ENCODE measurements around the gene BANK1.
"Not testable (repeated sequence)": the region's sequence is repeated elsewhere in the genome, so short reads cannot be mapped to it uniquely, and the experiment has no call there.

The BANK1 gene

GRCh38 chr4:101885574-101885973, 95.0 kb downstream of the BANK1 start:
- in situ Hi-C loops (cut with MboI; ENCODE audit: low sequenced_read_pairs): no loop called here

DNA sequence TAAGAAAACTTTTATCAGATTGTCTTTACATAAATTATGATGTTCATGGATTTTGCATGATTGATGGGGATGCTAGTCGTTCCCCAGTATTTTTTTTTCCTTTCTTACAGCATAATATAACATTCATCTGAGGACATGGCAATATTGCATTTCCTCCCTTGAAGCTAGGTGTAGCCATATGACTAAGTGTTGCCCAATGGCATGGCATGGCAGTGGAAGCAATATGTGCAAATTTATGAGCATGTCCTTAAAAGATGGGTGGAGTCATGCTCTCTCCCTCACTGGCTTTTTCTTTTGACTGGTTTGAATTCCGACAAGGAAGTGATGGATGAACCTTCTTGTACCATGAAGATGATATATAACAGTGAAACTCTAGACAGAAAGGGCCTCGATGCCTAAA, 96.3 kb downstream of the BANK1 start:
- in situ Hi-C loops (cut with MboI; ENCODE audit: low sequenced_read_pairs): no loop called here

- in situ Hi-C loops (cut with MboI; ENCODE audit: low sequenced_read_pairs): no loop called here
These were observed 97.9 kb downstream of the BANK1 start for GRCh38 chr4:101888472-101888871.

- in situ Hi-C loops (cut with MboI; ENCODE audit: low sequenced_read_pairs): not testable (repeated sequence)
These were observed 115.0 kb downstream of the BANK1 start for GRCh38 chr4:101905527-101905926.

DNA sequence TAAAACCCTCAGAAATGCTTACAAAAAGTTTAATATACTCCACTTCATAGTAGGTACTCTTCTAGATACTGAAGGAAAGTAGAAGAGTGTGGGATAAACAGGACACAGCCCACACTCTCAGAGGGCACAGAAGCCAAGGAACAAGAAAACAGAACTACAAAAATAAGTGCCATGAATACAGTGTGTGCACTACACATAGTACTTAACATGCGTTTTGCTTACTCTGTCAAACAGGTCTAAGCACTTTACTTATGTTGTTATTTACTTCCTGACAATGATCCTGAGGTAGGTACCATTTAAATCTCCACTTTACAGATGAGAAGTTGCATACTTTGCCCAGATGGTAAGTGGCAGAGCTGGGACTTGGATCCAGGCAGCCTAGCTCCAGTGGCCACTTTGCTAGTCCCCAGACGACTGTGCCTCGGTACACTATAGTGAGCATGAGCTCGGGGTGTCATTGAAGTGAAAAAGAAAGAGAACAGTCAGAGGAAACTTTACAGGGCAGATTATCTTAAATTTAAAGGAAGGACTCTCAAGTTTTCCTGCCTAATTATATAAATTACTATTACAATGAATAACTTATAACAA, 120.3 kb downstream of the BANK1 start:
- in situ Hi-C loops (cut with MboI; ENCODE audit: low sequenced_read_pairs): no loop called here

GRCh38 chr4:101911616-101912015, 121.1 kb downstream of the BANK1 start:
- in situ Hi-C loops (cut with MboI; ENCODE audit: low sequenced_read_pairs): no loop called here

DNA sequence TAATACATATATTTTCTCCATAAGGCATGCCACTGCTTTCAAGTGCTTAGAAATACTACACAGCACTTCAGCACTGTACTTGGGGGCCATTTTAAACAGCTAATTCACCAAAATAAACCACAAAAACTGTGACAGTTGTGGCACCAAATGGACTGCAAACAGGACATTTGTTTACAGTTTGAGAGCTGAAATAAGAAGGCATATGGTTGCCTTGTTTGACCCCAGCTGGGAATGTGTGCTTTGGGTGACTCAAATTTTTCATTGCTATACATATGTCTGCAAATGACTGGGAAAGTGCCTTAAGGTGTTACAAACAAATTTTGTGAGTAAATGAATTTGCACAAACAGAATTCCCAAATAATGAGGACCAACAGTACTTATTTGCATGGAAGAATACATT, 124.2 kb downstream of the BANK1 start:
- in situ Hi-C loops (cut with MboI; ENCODE audit: low sequenced_read_pairs): no loop called here

DNA sequence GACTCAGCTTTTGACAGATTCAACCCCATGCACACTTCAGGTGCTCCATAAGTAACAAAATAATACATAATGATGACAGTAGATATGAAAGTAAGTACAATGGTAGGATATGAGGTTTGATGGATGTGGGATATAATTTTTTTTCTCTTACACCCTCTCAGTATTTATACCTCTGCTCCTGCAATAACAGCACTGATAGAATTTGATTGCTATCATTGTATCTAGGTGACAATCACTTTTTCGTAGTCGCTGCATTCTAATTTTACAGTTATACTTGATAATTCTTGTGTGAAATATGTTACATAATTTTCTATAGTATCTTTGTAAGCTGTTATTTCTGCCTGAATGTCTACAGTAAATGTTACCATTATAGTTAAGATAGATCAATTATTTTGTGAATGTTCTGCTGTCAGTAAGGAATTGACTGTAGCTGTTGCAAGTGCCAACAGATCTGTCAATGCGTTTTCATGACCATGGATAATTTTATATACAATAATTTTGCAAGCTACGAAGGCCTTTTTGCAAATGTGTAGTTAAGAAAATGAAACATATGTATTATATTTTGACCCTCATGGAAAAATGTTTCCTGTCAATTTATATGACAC, 128.9 kb downstream of the BANK1 start:
- in situ Hi-C loops (cut with MboI; ENCODE audit: low sequenced_read_pairs): no loop called here

DNA sequence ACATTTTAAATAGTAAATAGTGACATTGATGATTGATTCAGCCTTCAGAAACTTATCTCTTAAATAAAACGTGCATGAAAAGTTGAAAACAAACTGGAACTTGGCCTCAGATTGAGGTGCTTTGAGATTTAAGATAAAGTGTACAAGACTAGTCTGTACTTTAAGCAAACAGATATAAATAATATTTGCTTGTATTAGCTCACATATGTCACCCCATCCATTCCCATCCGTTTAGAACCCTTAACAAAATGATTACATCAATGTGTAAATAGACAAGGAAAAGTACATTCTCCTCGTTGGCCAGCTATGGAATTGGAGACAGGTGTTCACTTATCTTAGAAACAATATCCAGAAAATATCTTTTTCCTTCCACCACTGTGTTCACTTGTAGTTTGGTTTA, 130.8 kb downstream of the BANK1 start:
- in situ Hi-C loops (cut with MboI; ENCODE audit: low sequenced_read_pairs): no loop called here

DNA sequence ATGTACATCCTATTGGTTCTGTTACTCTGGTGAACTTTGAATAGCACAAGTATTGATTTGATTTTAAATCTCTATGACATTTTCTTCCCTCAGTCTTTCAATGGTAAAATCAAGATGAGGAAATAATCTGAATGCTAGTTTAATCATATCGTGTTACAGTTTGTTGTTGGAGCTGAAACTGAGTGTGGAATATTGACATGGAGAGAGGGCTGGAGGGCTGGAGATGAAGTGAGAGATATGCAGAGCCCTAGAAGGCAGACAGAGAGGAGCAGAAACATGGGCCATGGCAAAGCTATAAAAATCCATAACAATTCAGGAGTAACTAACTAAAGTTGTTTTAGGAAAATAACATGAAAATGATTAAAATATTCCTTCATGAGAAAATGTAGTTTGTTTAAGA, 141.1 kb downstream of the BANK1 start:
- in situ Hi-C loops (cut with MboI; ENCODE audit: low sequenced_read_pairs): no loop called here

DNA sequence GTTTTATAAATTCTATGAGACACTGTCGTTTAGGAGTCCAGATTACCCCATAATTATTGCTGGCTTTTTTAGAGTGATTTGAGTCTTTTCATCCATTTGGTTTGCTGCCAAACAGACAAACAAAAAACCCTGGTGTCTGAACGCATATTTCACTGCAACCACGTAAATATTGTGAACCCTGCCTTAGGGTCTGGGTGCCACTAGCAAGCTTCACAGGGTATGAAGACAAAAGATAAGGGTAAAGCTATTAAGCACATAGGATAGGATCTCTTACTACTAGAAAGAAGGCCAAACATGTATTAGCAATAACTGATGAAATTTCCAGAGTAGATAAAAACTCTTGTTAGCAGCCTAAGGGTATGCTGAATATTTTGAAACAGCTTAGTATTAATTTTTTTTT, 143.3 kb downstream of the BANK1 start:
- in situ Hi-C loops (cut with MboI; ENCODE audit: low sequenced_read_pairs): no loop called here

GRCh38 chr4:101938836-101939235, 148.3 kb downstream of the BANK1 start:
- in situ Hi-C loops (cut with MboI; ENCODE audit: low sequenced_read_pairs): no loop called here

- in situ Hi-C loops (cut with MboI; ENCODE audit: low sequenced_read_pairs): no loop called here
These were observed 151.4 kb downstream of the BANK1 start for GRCh38 chr4:101941816-101942358.

DNA sequence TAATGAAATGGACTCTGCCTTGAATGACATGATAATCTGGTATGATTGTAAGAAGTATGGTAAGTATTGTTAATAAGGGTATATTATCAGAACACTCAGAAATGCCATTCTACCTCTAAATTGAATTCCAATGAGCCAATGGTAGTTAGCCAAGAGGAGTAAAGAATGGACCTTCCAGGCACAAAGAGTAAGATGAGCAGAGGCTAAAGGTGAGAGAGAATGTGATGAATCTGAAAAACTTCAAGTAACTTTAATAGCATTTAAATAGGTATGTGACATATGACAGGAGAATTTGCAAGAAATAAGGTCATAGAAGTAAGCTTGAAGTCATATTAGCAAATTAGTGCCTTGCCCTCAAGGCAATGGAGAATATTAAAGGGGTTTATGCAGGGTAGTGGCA, 152.4 kb downstream of the BANK1 start:
- in situ Hi-C loops (cut with MboI; ENCODE audit: low sequenced_read_pairs): no loop called here

- in situ Hi-C loops (cut with MboI; ENCODE audit: low sequenced_read_pairs): no loop called here
These were observed 154.1 kb downstream of the BANK1 start for GRCh38 chr4:101944649-101945048.

GRCh38 chr4:101948055-101948454, 157.5 kb downstream of the BANK1 start:
- in situ Hi-C loops (cut with MboI; ENCODE audit: low sequenced_read_pairs): no loop called here

DNA sequence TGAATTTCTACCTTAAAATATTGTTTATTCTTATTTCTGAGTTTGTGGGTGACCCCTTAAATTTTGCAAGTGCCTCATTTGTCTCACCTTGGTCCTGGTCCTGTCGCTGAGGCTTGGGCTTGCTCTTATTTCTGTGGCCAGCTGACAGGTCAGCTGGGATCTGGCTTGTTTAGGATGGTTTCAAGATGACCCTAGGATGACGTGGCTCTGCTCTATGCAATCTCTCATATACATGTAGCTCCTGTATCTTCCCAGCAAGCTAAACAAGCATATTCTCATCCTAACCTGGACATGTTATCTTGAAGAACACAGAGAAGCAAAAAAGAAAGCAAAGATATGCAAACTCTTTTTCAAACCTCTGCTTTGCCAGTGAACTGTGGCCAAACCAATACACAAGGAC, 158.4 kb downstream of the BANK1 start:
- in situ Hi-C loops (cut with MboI; ENCODE audit: low sequenced_read_pairs): no loop called here

GRCh38 chr4:101950258-101950979, 159.9 kb downstream of the BANK1 start:
- in situ Hi-C loops (cut with MboI; ENCODE audit: low sequenced_read_pairs): no loop called here

GRCh38 chr4:101952985-101953384, 162.5 kb downstream of the BANK1 start:
- in situ Hi-C loops (cut with MboI; ENCODE audit: low sequenced_read_pairs): no loop called here

- in situ Hi-C loops (cut with MboI; ENCODE audit: low sequenced_read_pairs): no loop called here
These were observed 163.4 kb downstream of the BANK1 start for GRCh38 chr4:101953949-101954348.

- in situ Hi-C loops (cut with MboI; ENCODE audit: low sequenced_read_pairs): no loop called here
These were observed 163.8 kb downstream of the BANK1 start for GRCh38 chr4:101954351-101954750.

All from HL-60/S4 treated with phorbol 12-myristate 13-acetate at 8.2 ng/mL for 4 days and 3 days (cell line).